Activated naive CD8-positive, alpha-beta T cell treated with anti-CD3 and anti-CD28 coated beads, Interleukin-2, amount 50 U/mL, for 24 hours (primary cell): Measurements from ENCODE around the gene DGKH.
A peak's percentile ranks its signal among the peaks of the same experiment; 100 is the strongest.
"Not testable (repeated sequence)": the region's sequence is repeated elsewhere in the genome, so short reads cannot be mapped to it uniquely, and the experiment has no call there.

Experiments
- ATAC-seq: fragments of 150-1000 bp; cut with Tn5 transposase; one replicate; pipeline ENCODE4 v1.10.0; 2021
- DNase-seq: peaks from one replicate; pipeline ENCODE4 v3.0.0; 2021
- H3K27ac Mint-ChIP-seq: one replicate; pipeline ENCODE4 v1.8.0; 2021; ENCODE audit warnings: mild to moderate bottlenecking, mixed read lengths
- H3K27me3 Mint-ChIP-seq: one replicate; pipeline ENCODE4 v1.8.0; 2021; ENCODE audit warnings: mixed read lengths
- H3K36me3 Mint-ChIP-seq: one replicate; pipeline ENCODE4 v1.8.0; 2021; ENCODE audit warnings: low read depth, mixed read lengths
- H3K4me1 Mint-ChIP-seq: one replicate; pipeline ENCODE4 v1.8.0; 2021; ENCODE audit warnings: mixed read lengths
- H3K4me3 Mint-ChIP-seq: one replicate; pipeline ENCODE4 v1.8.0; 2021; ENCODE audit warnings: mild to moderate bottlenecking, moderate library complexity, mixed read lengths
- H3K9me3 Mint-ChIP-seq: one replicate; pipeline ENCODE4 v1.8.0; 2021; ENCODE audit warnings: mixed read lengths

The DGKH gene

DNA sequence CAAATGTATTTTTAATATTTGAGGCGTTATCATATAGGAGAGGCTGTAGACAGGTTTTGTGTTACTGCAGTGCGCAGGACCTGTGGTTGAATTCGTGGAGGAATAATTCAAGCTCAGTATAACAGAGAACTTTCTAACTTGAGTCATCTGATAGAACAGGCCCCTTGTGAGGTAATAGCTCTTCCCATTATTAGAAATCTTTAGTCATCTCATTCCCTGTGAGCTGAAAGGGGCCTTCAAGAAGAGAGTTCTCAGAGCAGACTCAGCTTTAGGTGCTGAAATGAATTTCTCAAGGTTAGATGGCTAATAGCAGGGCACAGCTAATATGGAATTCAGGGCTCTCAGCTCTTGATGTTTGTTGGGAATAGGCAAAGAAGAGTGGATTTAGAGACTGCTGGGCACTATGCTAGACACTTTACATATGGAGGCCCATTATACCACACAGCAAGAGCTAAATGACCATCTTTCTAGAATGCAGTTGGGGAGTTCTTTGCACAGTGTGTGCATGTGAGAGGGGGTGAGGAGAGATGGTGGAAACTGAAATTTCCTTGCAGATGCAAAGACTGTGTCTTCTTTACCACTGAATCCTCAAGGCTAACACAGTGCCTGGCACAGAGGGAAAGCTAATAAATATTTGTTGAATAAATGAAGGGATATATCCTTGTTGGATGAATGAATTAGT lies 89.5 kb downstream of the DGKH start:
- Mint-ChIP-seq H3K27me3 (no peaks in the 10 kb centered on the region), H3K36me3 (peaks cover 18% of the 10 kb centered on the region), H3K27ac (peak overlapping the region; percentile 24), H3K4me3 (no peak overlapping the region), H3K9me3 (peaks cover 5% of the 10 kb centered on the region), H3K4me1 (peaks cover 36% of the 10 kb centered on the region)
- ATAC-seq (peak; percentile 44), DNase-seq (no peak)

DNA sequence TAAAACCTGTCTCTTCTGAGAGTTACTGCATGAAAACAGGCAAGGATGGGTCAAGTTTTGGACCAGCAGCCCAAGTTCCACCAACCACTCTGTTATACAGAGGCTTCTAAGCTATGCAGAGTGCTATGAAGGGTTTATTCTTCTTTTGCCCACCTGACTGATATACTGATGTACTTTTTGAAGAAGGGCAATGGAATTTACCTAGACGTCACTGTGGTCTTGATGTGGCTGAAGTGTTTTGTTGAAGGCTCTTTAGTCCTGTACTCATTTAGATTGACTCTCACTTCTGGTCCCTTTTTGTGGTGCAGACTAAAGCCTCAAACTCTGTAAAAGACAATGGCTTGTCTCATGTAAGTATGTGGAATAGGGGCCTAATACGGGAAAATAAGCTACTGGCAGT lies 92.0 kb downstream of the DGKH start:
- peaks cover 25% of the 10 kb centered on the region for H3K4me1 Mint-ChIP-seq
- ATAC-seq = peak; percentile 83

DNA sequence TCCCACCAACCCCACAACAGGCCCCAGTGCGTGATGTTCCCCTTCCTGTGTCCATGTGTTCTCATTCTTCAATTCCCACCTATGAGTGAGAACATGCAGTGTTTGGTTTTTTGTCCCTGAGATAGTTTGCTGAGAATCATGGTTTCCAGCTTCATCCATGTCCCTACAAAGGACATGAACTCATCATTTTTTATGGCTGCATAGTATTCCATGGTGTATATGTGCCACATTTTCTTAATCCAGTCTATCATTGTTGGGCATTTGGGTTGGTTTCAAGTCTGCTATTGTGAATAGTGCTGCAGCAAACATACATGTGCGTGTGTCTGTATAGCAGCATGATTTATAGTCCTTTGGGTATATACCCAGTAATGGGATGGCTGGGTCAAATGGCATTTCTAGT lies 92.6 kb downstream of the DGKH start:
- not testable (repeated sequence) for DNase-seq, ATAC-seq, H3K27me3 Mint-ChIP-seq, H3K9me3 Mint-ChIP-seq, H3K4me3 Mint-ChIP-seq, H3K27ac Mint-ChIP-seq
- Mint-ChIP-seq H3K36me3 (peaks cover 16% of the 10 kb centered on the region), H3K4me1 (peaks cover 25% of the 10 kb centered on the region)

More for the DNA sequence above, 92.0 kb downstream of the DGKH start:
- Mint-ChIP-seq H3K27me3 (no peaks in the 10 kb centered on the region), H3K4me3 (no peak overlapping the region), H3K9me3 (peaks cover 5% of the 10 kb centered on the region), H3K27ac (peak overlapping the region; percentile 46), H3K36me3 (peaks cover 18% of the 10 kb centered on the region)
- DNase-seq = no peak

DNA sequence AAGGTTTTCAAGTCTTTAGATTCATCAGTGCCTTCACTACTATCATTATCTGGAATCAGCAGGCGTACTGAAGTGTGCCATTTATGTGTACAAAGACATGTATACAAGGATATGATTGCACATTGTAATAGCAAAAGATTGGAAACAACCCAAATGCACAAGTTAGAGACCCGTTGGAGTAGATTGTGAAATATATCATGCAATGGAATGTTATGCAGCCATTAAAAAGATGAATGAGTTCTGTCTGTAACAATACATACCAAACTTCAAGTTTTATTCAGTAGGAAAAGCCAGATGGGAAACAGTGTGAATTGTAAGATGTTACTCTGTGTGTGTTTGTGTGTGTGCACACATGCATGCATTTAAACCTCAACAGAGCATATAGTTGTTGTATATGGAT lies 97.9 kb downstream of the DGKH start:
- Mint-ChIP-seq H3K4me1 (peaks cover 19% of the 10 kb centered on the region), H3K27me3 (no peaks in the 10 kb centered on the region)

DNA sequence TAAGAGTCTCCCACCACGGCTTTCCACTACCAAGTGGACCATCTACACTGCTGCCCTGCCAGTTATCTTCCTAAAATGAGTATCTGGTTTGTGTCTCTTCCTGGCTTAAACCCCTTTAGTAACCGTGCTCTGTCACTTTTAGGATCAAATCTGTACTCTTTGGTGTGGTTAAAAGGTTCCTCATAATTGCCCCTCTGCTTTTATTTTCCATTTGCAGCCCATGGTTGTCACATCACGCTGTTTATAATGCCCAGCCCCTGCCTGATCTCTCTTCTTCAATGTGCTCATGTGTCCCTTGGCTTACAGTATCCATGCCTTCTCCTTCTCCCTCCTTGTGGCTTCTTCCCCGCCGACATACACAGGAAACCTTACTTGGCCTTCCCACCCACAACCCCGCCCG lies 100.1 kb downstream of the DGKH start:
- Mint-ChIP-seq H3K36me3 (peaks cover 2% of the 10 kb centered on the region), H3K4me1 (peaks cover 16% of the 10 kb centered on the region), H3K27me3 (no peaks in the 10 kb centered on the region), H3K9me3 (peaks cover 4% of the 10 kb centered on the region), H3K4me3 (no peak overlapping the region), H3K27ac (peak overlapping the region; percentile 10)
- DNase-seq (no peak), ATAC-seq (no peak)

More for the DNA sequence above, 97.9 kb downstream of the DGKH start:
- H3K36me3 Mint-ChIP-seq = peaks cover 9% of the 10 kb centered on the region
- ATAC-seq (no peak), DNase-seq (no peak)
- H3K4me3 Mint-ChIP-seq = no peak overlapping the region
- no peak overlapping the region for H3K27ac Mint-ChIP-seq
- peaks cover 6% of the 10 kb centered on the region for H3K9me3 Mint-ChIP-seq

DNA sequence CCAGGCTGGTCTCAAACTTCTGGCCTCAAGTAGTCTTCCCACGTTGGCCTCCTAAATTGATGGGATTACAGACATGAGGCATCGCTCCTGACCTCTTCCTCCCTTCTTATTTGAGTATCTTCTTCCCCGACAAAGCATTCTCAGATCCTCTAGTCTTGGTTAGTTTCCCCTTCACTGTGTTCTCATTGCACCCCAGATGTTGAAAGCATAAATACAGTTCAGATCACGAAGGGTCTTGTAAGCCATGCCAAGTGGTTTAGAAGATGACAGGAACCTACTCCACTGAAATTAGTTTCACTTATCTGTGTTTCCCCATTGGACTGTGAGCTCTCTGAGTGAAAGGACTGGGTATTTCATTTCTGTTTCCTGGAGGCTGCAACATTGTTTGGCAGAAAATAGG lies 100.7 kb downstream of the DGKH start:
- Mint-ChIP-seq H3K4me3 (no peak overlapping the region), H3K4me1 (peaks cover 16% of the 10 kb centered on the region), H3K36me3 (peaks cover 2% of the 10 kb centered on the region), H3K27ac (no peak overlapping the region), H3K27me3 (no peaks in the 10 kb centered on the region), H3K9me3 (peaks cover 4% of the 10 kb centered on the region)
- ATAC-seq (no peak), DNase-seq (no peak)

DNA sequence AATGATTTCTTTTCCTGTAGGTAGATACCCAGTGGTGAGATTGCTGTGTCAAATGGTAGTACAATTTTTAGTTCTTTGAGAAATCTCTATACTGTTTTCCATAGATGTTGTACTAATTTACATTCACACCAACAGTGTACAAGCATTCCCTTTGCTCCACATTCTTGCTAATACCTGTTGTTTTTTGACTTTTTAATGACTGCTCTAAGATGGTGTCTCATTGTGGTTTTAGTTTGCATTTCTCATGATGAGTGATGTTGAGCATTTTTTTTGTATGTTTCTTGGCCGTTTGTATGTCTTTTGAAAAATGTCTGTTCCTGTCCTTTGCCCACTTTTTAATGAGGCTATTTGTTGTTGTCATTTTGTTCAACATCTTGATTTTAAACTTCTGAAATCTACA lies 103.3 kb downstream of the DGKH start:
- Mint-ChIP-seq H3K4me1 (peaks cover 16% of the 10 kb centered on the region), H3K36me3 (peaks cover 5% of the 10 kb centered on the region), H3K9me3 (peaks cover 4% of the 10 kb centered on the region), H3K27me3 (no peaks in the 10 kb centered on the region), H3K27ac (no peak overlapping the region), H3K4me3 (no peak overlapping the region)
- ATAC-seq (no peak), DNase-seq (no peak)

DNA sequence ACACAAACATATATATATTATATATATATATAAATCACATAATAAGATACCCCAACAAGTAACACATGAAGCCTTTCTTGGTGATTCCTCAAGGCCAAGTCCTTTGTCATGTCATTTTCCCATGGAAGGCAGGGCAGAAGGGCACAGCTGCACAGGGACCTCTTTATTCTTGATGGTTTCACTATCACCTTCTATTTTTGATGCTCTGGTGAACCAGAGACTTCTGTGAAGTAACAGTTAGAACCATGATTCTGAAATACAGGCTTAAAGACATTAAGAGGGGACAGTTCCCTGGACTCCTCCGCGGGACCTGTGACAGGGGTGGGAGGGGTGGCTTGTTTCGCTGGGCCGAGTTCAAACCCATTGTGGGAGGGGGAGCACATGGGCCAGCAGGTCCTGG lies 104.0 kb downstream of the DGKH start:
- DNase-seq (no peak), ATAC-seq (no peak)
- Mint-ChIP-seq H3K9me3 (peaks cover 4% of the 10 kb centered on the region), H3K27me3 (no peaks in the 10 kb centered on the region), H3K4me1 (peaks cover 14% of the 10 kb centered on the region), H3K27ac (no peak overlapping the region), H3K4me3 (no peak overlapping the region), H3K36me3 (peaks cover 5% of the 10 kb centered on the region)

DNA sequence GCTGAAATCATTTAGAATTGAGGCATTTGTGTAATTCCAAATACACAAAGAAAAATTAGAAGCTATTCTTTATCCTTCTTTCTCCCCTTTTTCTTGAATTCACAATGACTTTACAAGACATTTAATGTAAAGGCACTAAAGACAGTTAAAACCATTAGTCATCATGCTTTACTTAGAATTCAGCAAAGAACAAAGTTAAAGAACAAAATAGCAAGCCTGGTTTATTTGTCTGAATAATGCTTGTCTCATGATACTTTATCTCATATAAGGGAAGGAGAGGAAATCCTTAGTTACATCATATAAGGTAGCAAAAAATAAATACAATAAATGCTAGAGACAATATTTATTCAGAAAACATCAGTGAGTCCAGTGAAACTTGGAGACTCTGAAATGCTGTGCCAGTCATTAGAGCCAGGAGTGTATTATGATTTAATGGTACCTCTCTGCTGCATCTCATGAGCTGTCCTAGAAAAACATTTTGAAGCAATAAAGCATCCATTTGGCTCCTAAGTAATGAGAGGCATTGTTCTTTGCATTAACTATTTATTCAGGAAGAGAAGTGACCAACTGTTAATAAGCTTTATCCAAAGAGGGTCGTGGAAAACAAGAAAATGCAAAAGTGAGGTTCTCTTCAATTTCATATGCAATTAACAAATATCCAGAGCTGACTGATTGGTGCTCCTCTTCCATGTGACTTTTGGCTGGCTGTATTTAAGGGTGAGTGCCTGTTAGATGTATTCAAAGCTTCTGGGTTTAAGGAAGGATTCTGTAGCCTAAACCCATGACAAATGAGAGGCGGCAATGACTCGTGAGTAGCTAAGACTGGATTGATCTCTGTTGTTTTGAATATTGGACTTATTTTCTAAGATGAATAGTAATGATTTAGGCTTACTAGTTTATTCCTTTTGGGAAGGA lies 105.0 kb downstream of the DGKH start:
- ATAC-seq (no peak), DNase-seq (no peak)
- no peaks in the 10 kb centered on the region for H3K27me3 Mint-ChIP-seq
- no peak overlapping the region for H3K27ac Mint-ChIP-seq
- peaks cover 6% of the 10 kb centered on the region for H3K4me1 Mint-ChIP-seq
- peaks cover 4% of the 10 kb centered on the region for H3K9me3 Mint-ChIP-seq
- H3K4me3 Mint-ChIP-seq = no peak overlapping the region
- peaks cover 5% of the 10 kb centered on the region for H3K36me3 Mint-ChIP-seq

DNA sequence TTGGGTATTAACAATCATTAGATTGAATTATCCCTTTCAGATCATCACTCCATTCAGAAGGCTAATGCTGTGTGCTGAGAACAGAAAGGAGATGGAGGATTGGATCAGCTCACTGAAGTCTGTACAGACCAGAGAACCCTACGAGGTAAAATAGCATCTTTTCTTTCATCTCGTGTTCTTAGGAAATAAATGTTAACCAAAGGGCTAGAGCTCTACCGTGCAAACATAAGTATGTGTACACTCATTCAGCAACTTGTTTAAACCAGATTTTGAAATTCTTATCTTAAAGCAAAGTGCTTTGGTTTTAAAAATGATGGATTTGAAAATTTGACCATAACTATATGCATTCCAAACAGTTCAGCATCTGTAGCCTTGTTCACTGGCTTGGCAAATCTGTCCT lies 106.8 kb downstream of the DGKH start:
- H3K9me3 Mint-ChIP-seq = peaks cover 4% of the 10 kb centered on the region
- no peaks in the 10 kb centered on the region for H3K27me3 Mint-ChIP-seq
- ATAC-seq (no peak), DNase-seq (no peak)
- H3K4me1 Mint-ChIP-seq = no peaks in the 10 kb centered on the region
- H3K4me3 Mint-ChIP-seq = no peak overlapping the region
- peaks cover 12% of the 10 kb centered on the region for H3K36me3 Mint-ChIP-seq
- H3K27ac Mint-ChIP-seq = no peak overlapping the region

DNA sequence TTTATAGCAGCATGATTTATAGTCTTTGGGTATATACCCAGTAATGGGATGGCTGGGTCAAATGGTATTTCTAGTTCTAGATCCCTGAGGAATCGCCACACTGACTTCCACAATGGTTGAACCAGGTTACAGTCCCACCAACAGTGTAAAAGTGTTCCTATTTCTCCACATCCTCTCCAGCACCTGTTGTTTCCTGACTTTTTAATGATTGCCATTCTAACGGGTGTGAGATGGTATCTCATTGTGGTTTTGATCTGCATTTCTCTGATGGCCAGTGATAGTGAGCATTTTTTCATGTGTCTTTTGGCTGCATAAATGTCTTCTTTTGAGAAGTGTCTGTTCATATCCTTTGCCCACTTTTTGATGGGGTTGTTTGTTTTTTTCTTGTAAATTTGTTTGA lies 114.9 kb downstream of the DGKH start:
- H3K4me1 Mint-ChIP-seq, H3K4me3 Mint-ChIP-seq, H3K9me3 Mint-ChIP-seq, DNase-seq, H3K27ac Mint-ChIP-seq, H3K27me3 Mint-ChIP-seq, ATAC-seq: not testable (repeated sequence)
- peaks cover 30% of the 10 kb centered on the region for H3K36me3 Mint-ChIP-seq

DNA sequence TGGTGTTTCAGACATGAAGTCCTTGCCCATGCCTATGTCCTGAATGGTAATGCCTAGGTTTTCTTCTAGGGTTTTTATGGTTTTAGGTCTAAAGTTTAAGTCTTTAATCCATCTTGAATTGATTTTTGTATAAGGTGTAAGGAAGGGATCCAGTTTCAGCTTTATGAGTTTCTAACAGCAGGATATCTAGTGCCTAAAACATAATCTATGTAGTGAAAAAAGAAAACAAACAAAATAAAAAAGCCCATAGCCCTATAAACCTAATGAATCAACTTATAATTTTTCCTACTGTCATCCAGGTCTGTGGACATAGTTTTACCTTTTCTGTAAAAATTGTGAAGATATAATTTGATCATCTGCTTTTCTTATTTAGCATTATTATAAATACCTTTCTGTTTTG lies 115.5 kb downstream of the DGKH start:
- H3K4me1 Mint-ChIP-seq, H3K27ac Mint-ChIP-seq, ATAC-seq, H3K4me3 Mint-ChIP-seq, H3K9me3 Mint-ChIP-seq, DNase-seq, H3K27me3 Mint-ChIP-seq: not testable (repeated sequence)
- H3K36me3 Mint-ChIP-seq = peaks cover 35% of the 10 kb centered on the region

DNA sequence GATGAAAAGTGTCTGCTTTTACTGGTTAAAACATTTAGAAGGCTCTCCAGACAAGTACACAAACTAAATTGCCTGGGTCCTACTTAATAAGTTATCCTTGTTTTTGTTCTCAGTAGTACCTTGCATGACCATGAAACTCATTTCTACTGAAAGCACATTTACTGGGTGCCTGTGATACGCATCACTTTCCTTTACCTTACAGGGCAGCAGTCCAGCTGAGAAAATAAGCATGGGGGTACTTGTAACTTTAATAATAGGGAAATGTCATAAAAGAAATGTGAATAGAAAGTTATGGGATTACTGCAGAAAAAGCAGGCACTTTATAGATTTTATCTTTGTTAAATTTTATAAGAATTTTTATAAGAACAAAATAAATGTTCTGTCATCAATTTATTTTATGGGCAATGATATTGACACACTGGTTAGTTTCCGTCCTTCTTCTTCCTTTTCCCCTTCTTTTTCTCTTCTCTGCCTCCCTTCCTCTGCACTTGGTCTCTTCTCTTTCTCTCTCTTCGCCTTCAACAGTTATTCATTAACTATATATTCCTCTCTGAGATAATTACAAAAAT lies 116.2 kb downstream of the DGKH start:
- Mint-ChIP-seq H3K36me3 (peaks cover 33% of the 10 kb centered on the region), H3K27me3 (no peaks in the 10 kb centered on the region), H3K4me1 (no peaks in the 10 kb centered on the region), H3K27ac (no peak overlapping the region), H3K4me3 (no peak overlapping the region), H3K9me3 (no peaks in the 10 kb centered on the region)
- no peak for DNase-seq
- ATAC-seq = no peak

DNA sequence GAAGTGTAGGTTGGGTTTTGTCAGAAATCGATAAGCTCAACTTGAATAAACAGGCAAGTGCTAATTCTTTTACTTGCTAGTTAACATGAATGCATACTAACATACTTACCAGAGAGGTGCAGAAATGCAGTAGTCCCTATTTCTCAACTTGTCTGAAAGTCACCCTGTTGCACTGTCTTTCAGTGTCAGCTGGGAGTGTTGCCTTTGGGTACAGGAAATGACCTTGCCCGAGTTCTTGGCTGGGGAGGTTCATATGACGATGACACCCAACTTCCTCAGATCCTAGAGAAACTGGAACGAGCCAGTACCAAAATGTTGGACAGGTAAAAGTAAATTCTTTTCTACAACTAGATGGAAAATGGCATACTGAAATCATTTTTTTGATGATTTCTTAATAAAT lies 120.0 kb downstream of the DGKH start:
- Mint-ChIP-seq H3K9me3 (no peaks in the 10 kb centered on the region), H3K27me3 (no peaks in the 10 kb centered on the region), H3K4me3 (no peak overlapping the region), H3K4me1 (no peaks in the 10 kb centered on the region), H3K36me3 (peaks cover 18% of the 10 kb centered on the region), H3K27ac (no peak overlapping the region)
- ATAC-seq (no peak), DNase-seq (no peak)

DNA sequence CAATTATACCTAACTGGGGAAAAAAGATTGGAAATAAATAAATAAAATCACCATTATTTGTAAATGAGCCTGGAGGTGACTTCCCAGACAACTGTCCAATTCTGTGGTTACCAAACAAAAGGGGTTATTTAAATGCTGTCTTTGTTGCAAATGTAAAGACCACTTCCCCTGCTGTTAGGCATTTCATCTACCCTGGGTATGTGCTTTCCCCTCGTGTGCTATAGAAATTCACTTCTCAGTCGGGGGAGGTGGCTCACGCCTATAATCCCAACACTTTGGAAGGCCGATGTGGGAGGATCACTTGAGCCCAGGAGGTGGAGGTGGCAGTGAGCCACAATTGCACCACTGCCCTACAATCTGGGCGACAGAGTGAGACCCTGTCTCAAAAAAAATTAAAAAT lies 121.6 kb downstream of the DGKH start:
- Mint-ChIP-seq H3K4me3 (no peak overlapping the region), H3K4me1 (peaks cover 6% of the 10 kb centered on the region), H3K36me3 (peaks cover 28% of the 10 kb centered on the region)

More for the DNA sequence above, 121.6 kb downstream of the DGKH start:
- ATAC-seq = no peak
- H3K9me3 Mint-ChIP-seq = no peaks in the 10 kb centered on the region
- no peak for DNase-seq
- H3K27me3 Mint-ChIP-seq = no peaks in the 10 kb centered on the region
- no peak overlapping the region for H3K27ac Mint-ChIP-seq
